HT1080 (cell line): Measurements from ENCODE around the gene PFN4. TPM values are rescaled to one million over a fixed set of nuclear protein-coding genes. Genes with fewer than 3 reads are reported as not detected.
"Not testable (repeated sequence)": the region's sequence is repeated elsewhere in the genome, so short reads cannot be mapped to it uniquely, and the experiment has no call there.

ENCODE experiments used
- DNase-seq: peaks from one replicate; pipeline ENCODE4 v3.0.0-alpha.2; 2015; ENCODE audit warnings: low read depth
- total RNA-seq: library from RNA; depleted of rRNA; stranded (reverse); fragments of >200 nt; shearing (Covaris generic); gene quantifications from 2 replicates; pipeline ENCODE4 v1.2.3, GENCODE V29; 2014

Gene PFN4
- total RNA-seq, 1 experiment from 2014 or later, result 0.42 TPM

- peak; percentile 47 for DNase-seq
Observed at GRCh38 chr2:24111407-24111901, 11.7 kb downstream of the PFN4 start.

- no peak for DNase-seq
Observed at GRCh38 chr2:24110660-24111303, 12.4 kb downstream of the PFN4 start.

GRCh38 chr2:24109431-24109830 lies 13.7 kb downstream of the PFN4 start:
- DNase-seq, result not testable (repeated sequence)

- no peak for DNase-seq
Observed at GRCh38 chr2:24107336-24107735, 15.8 kb downstream of the PFN4 start.

GRCh38 chr2:24106786-24107185 lies 16.3 kb downstream of the PFN4 start:
- DNase-seq, result no peak

- DNase-seq, result no peak
Observed at GRCh38 chr2:24105816-24106215, 17.3 kb downstream of the PFN4 start.

GRCh38 chr2:24104906-24105305 lies 18.2 kb downstream of the PFN4 start:
- no peak for DNase-seq

GRCh38 chr2:24104110-24104650 lies 19.0 kb downstream of the PFN4 start:
- no peak for DNase-seq

GRCh38 chr2:24102677-24103076 lies 20.5 kb downstream of the PFN4 start:
- no peak for DNase-seq

- DNase-seq, result no peak
Observed at GRCh38 chr2:24101992-24102391, 21.1 kb downstream of the PFN4 start.

- not testable (repeated sequence) for DNase-seq
Observed at GRCh38 chr2:24100732-24101131, 22.4 kb downstream of the PFN4 start.

GRCh38 chr2:24095171-24095677 lies 27.9 kb downstream of the PFN4 start:
- not testable (repeated sequence) for DNase-seq

- not testable (repeated sequence) for DNase-seq
Observed at GRCh38 chr2:24093270-24093669, 29.9 kb downstream of the PFN4 start.

- no peak for DNase-seq
Observed at GRCh38 chr2:24088821-24089359, 34.2 kb downstream of the PFN4 start.

GRCh38 chr2:24087032-24087431 lies 36.1 kb downstream of the PFN4 start:
- no peak for DNase-seq

GRCh38 chr2:24086241-24086640 lies 36.9 kb downstream of the PFN4 start:
- no peak for DNase-seq

- no peak for DNase-seq
Observed at GRCh38 chr2:24085200-24085489, 38.0 kb downstream of the PFN4 start.

GRCh38 chr2:24084386-24085199 lies 38.5 kb downstream of the PFN4 start, which contains the start of gene TP53I3:
Gene TP53I3, minus strand, starts transcription at chr2:24084834. Its CDS starts 508 bp downstream, at chr2:24084326.
- DNase-seq, result peak; percentile 92

GRCh38 chr2:24083567-24084385 lies 39.4 kb downstream of the PFN4 start:
- DNase-seq, result peak; percentile 92

GRCh38 chr2:24082787-24083566 lies 40.2 kb downstream of the PFN4 start:
- DNase-seq, result no peak
